GM12891 (cell line): ENCODE results near the gene SOCS7.

ENCODE experiments used
- POLR2A ChIP-seq: IDR thresholded peaks from 2 replicates; pipeline ENCODE4 v1.6.1; 2011; ENCODE audit warnings: low read depth, low read length, control low read depth
- POU2F2 ChIP-seq: IDR thresholded peaks from 2 replicates; pipeline ENCODE4 v1.6.1; 2011; ENCODE audit warnings: low read depth, mild to moderate bottlenecking, control low read depth, low read length, moderate library complexity
- TAF1 ChIP-seq: IDR thresholded peaks from 2 replicates; pipeline ENCODE4 v1.6.1; 2011; ENCODE audit warnings: low read depth, low read length, control low read depth

GRCh38 chr17:38332735-38333134 is 18.9 kb upstream of the SOCS7 start:
- TF ChIP-seq TAF1 (no peak), POLR2A (no peak), POU2F2 (no peak)
